ENCODE data around the gene NFIA.

The NFIA gene

GRCh38 chr1:61344696-61345095 lies 262.3 kb downstream of the NFIA start:
- DNase-seq: no peak

GRCh38 chr1:61348025-61348665 lies 265.8 kb downstream of the NFIA start:
- DNase-seq: no peak

GRCh38 chr1:61352845-61353435 lies 270.6 kb downstream of the NFIA start:
- no peak for DNase-seq

DNA sequence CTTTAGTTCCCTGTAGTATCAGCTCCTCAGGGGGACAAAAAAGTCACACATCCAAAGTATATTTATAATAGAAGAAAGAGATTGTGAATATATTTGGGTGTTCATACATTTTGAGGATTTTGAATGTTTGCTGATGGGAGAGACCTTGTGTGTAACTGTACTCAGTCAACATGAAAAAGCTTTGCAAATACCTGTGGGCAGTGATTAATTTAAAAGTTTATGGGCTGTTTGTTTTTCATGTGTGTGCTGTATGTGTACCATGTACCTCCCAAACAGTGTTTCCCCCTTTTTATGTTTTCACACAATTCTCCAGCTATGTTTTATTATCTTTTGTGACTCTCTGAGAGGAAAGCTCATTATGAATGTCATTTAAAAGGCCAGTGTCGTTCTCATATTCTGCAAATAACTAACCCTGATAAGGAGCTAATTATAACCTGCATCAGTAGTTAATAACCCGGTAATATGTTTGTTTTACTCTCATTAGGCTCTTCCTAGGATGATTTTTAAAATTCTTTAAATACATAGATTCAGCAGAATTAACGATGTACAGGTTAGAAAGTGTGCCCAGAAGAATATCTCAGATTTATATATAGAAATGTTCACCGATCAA lies 271.5 kb downstream of the NFIA start:
- no peak for DNase-seq

DNA sequence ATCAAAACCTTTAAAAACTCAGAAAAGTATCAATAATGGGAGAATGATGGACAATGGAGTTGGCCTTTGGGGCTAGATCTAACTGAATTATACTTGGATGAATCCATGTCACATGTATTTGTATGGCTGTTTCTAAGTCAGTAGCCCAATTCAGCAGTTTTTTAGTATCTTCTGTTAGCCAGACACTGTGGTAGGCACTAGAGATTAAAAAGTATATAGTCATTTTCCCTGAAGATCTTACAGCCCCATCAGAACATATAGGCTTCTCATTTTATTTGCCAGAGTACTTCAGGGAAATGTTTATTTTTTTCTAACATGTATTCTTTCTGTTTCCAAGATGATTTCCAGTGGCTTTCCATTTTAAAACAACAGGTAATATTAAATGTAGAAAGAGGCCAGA lies 273.7 kb downstream of the NFIA start:
- no peak for DNase-seq

GRCh38 chr1:61356995-61357394 lies 274.6 kb downstream of the NFIA start:
- no peak for DNase-seq

GRCh38 chr1:61357539-61357938 lies 275.2 kb downstream of the NFIA start:
- DNase-seq: no peak

DNA sequence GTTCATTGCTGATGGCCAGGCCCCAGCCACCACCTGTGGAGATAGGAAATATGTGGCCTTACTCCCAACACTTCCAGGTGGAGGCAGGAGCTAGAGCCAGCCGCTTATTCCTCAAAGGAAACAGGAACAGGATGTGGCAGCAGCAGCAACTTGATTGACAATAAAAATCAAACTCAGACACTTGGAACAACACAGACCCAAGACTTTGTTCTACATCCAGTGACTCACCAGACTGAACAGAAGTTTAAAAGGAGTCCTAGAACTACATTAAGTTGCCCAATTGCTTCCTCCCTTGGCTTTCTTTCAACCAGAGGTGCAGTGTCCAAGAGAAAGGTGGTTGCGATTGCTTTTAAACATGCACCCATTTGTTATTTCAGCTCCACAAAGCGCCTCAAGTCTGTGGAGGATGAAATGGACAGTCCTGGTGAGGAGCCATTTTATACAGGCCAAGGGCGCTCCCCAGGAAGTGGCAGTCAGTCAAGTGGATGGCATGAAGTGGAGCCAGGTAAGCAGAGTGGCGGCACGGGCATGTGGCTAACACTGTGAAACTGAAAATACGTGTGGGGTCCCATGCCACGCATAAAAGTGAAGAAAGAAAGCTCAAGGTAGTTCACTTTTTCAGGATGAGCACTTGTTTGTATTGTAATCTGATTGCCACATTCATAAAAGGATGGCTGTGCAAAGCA lies 276.6 kb downstream of the NFIA start:
- DNase-seq: no peak

GRCh38 chr1:61361931-61362330 lies 279.6 kb downstream of the NFIA start:
- DNase-seq: no peak

GRCh38 chr1:61362351-61362750 lies 280.0 kb downstream of the NFIA start:
- no peak for DNase-seq

GRCh38 chr1:61368366-61368765 lies 286.0 kb downstream of the NFIA start:
- DNase-seq: no peak

DNA sequence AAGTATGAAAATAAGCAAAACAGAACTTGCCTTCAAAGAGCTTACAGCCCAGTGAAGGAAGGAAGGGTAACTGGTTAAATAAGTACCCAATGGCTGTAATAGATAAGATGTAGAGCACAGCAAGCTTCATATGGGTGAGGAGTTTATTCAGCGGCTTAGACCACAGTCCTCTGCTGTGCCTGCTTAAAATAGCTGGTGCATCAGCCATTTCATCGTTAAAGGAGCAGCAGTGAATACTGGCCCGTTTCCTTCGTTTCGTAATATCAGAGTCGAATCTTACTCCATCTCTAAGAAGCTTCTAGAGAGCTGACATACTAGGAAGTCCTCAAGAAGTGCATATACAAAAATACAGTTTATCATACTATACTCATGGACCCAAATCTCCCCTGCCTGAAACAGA lies 286.5 kb downstream of the NFIA start:
- DNase-seq: no peak

GRCh38 chr1:61370177-61370912 lies 288.0 kb downstream of the NFIA start:
- DNase-seq: no peak

GRCh38 chr1:61370913-61371279 lies 288.5 kb downstream of the NFIA start:
- DNase-seq: no peak

- DNase-seq: no peak
Measured at GRCh38 chr1:61372944-61373343, 290.6 kb downstream of the NFIA start.

GRCh38 chr1:61374156-61374555 lies 291.8 kb downstream of the NFIA start:
- no peak for DNase-seq

GRCh38 chr1:61375082-61375880 lies 292.9 kb downstream of the NFIA start:
- no peak for DNase-seq

DNA sequence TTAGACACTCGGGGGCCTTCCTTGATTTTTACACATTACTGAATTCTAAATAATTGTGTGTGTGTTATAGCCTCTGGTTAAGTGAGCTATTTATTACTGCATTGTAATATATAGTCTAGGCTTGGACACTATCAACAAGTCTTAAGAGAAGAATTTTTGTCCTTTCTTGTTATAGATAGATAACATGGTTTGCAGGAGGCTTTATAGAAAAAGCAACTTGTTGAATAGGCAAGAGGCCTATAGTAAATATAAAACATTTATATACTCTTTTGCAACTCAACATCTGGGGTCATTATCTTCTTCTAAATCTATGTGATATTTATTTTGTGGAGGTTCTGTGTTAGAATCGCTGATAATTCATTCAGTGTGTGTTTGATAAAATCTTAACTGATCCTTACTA lies 293.8 kb downstream of the NFIA start:
- DNase-seq: no peak

- DNase-seq: no peak
Measured at GRCh38 chr1:61377242-61377958, 295.0 kb downstream of the NFIA start.

GRCh38 chr1:61378494-61379180 lies 296.3 kb downstream of the NFIA start:
- DNase-seq: no peak

DNA sequence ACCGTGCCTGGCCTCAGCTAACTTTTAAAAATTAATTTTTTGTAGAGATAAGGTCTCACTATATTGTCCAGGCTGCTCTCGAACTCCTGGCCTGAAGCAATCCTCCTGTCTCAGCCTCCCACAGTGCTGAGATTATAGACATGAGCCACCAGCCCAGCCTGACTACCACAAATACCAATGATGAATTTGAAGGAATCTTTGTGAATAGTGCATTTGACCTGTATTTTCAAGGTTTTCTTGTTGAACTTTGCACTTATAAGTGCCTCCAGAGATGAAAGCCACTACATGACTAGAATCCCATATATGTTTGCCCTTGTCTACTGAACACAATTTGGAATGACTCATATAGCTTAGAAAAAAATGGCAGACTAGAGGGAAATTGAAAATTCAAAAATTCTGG lies 297.3 kb downstream of the NFIA start:
- DNase-seq: no peak

All from stimulated activated CD4-positive, alpha-beta T cell treated with anti-CD3 and anti-CD28 coated beads, Interleukin-2, amount 100 ng/mL, for 48 hours (primary cell).